GM23338 (cell line): ENCODE measurements around the gene PLXND1.

ENCODE experiments used
- CREB1 ChIP-seq: fragments of 250-450 bp; sonication (Bioruptor Pico); IDR thresholded peaks from 2 replicates; pipeline ENCODE4 v1.5.0; 2020; ENCODE audit warnings: low read depth, mild to moderate bottlenecking, moderate library complexity
- CTCF ChIP-seq, 2 experiments: fragments of 200-600 bp in 1 of 2; sonication (generic) in 1 of 2; conservative IDR thresholded peaks; 2 replicates each; pipeline versions ENCODE4 v1.5.1 to v1.6.1; 2016 to 2017; ENCODE audit warnings: antibody characterized with exemption in 2 of 2, low read depth in 2 of 2, mild to moderate bottlenecking in 2 of 2, moderate library complexity in 1 of 2
- EZH2 ChIP-seq: fragments of 200-600 bp; sonication (generic); IDR thresholded peaks from one replicate; pipeline ENCODE4 v1.8.0; 2017; ENCODE audit warnings: antibody characterized with exemption, mild to moderate bottlenecking, low read depth; ENCODE audit not compliant: unreplicated experiment
- EZH2phosphoT487 ChIP-seq: fragments of 200-600 bp; sonication (generic); IDR thresholded peaks from one replicate; pipeline ENCODE4 v1.8.1; 2018; ENCODE audit warnings: antibody characterized with exemption; ENCODE audit not compliant: unreplicated experiment
- JUNB ChIP-seq: IDR thresholded peaks from one replicate; pipeline ENCODE4 v1.6.1; 2016; ENCODE audit warnings: antibody characterized with exemption; ENCODE audit not compliant: unreplicated experiment
- NANOG ChIP-seq: IDR thresholded peaks from 2 replicates; pipeline ENCODE4 v1.6.1; 2016; ENCODE audit warnings: antibody characterized with exemption, borderline replicate concordance
- REST ChIP-seq: IDR thresholded peaks from one replicate; pipeline ENCODE4 v1.6.1; 2018; ENCODE audit warnings: antibody characterized with exemption; ENCODE audit not compliant: unreplicated experiment

DNA sequence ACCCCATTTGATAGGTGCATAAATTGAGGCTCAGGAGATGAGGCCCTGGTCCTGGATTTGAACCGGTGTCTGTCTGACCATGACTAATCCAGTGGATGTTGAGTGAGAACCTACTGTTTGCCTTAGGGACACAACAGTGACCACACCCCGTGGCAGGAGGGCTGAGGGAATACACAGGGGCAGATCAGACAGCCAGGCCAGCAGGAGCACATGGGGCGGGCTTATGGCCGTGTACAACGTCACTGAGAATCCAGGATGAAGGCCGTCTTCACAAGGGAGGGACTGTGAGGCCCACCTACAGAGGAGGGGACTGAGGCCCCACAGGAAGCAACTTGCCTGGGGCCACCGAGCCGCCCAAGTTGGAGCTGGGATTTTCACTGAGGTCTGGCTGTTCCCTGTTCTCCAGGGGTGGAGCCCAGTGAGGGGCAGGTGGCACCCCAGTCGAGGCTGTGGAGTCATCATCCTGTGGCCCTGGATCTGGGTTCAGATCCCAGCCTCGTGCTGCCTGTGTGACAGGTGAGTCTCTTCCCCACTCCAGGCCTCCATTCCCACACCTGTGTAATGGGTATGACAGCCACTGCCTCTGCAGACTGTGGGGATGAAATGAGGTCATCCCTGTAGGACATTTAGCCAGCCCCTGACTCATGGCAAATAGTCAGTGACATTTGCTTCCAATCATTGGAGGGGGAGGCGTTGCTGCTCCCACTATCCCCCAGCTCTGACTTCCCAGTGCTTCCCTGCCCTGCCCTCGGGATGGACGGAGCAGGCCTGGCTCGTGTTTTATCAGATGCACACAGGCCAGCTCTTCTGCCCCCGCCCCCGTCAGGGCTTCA lies 6.3 kb upstream of the PLXND1 start:
- no peak for TF ChIP-seq CREB1 (CRISPR knock-in tag)
- no peak for TF ChIP-seq EZH2
- TF ChIP-seq CTCF (conservative IDR thresholded peaks at IDR 0.05; ENCODE audit: low read depth in 2 of 2) = no peak
- TF ChIP-seq REST = no peak
- no peak for TF ChIP-seq EZH2phosphoT487
- no peak for TF ChIP-seq NANOG
- no peak for TF ChIP-seq JUNB
